Measurements from ENCODE around the gene SORBS2. TPM values are rescaled to one million over a fixed set of nuclear protein-coding genes. Genes with fewer than 3 reads are reported as not detected.

Gene SORBS2
- total and polyA plus RNA-seq, 4 donors = 49.1 to 83.5 (median 66.4) TPM

- H3K36me3 ChIP-seq (ENCODE audit: control insufficient read depth, insufficient read depth, low read length) = peaks cover 13% of the 10 kb centered on the region
- peaks cover 3% of the 10 kb centered on the region for H3K9me3 ChIP-seq (ENCODE audit: control insufficient read depth, insufficient read depth, low read length)
- no CpG with 5 or more reads among the region's 3 CpGs for WGBS (ENCODE audit: insufficient coverage)
- DNase-seq (ENCODE audit: low read depth in 4 of 6, low spot score in 6 of 6) = no peak
- H3K27me3 ChIP-seq (ENCODE audit: control insufficient read depth, insufficient read depth, low read length) = no peaks in the 10 kb centered on the region
- H3K27ac ChIP-seq (ENCODE audit: low read depth, low read length) = no peak overlapping the region
- peaks cover 8% of the 10 kb centered on the region for H3K4me1 ChIP-seq (ENCODE audit: control insufficient read depth, insufficient read depth, low read length)
- no peak overlapping the region for H3K4me3 ChIP-seq (ENCODE audit: low read depth, low read length)
Observed at GRCh38 chr4:185634066-185634652, 177.8 kb downstream of the SORBS2 start.

- Histone ChIP-seq H3K27ac (ENCODE audit: low read depth, low read length) (no peak overlapping the region), H3K4me3 (ENCODE audit: low read depth, low read length) (no peak overlapping the region), H3K9me3 (ENCODE audit: control insufficient read depth, insufficient read depth, low read length) (no peaks in the 10 kb centered on the region), H3K4me1 (ENCODE audit: control insufficient read depth, insufficient read depth, low read length) (no peaks in the 10 kb centered on the region), H3K27me3 (ENCODE audit: control insufficient read depth, insufficient read depth, low read length) (no peaks in the 10 kb centered on the region), H3K36me3 (ENCODE audit: control insufficient read depth, insufficient read depth, low read length) (peaks cover 28% of the 10 kb centered on the region)
- DNase-seq (ENCODE audit: low read depth in 4 of 6, low spot score in 6 of 6) = no peak
- WGBS (ENCODE audit: insufficient coverage) = 98% methylated on average over 5 of the region's 9 CpGs
Observed at GRCh38 chr4:185626798-185627197, 185.2 kb downstream of the SORBS2 start.

DNA sequence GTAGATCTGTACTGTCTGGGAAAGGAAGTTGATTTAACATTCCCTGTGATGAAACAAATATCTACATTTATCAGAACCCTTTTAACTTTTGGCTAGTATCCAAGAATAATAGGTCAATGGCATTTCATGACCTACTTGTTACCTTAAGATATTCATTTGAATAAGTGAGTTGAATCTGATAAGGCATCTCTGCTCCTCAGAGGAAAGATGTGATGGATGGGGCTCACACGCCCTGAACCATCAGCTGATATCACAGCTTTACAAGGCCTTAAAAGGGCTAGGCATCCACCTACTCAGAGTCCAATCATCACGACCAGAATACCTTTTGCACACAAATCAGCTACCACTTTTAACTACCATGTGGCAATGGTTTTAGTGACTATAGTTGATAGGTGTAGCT is 186.5 kb downstream of the SORBS2 start:
- DNase-seq (ENCODE audit: low read depth in 4 of 6, low spot score in 6 of 6) = peak in 1 of 6 donors; percentile 14
- Histone ChIP-seq H3K27ac (ENCODE audit: low read depth, low read length) (no peak overlapping the region), H3K36me3 (ENCODE audit: control insufficient read depth, insufficient read depth, low read length) (peaks cover 26% of the 10 kb centered on the region)

DNA sequence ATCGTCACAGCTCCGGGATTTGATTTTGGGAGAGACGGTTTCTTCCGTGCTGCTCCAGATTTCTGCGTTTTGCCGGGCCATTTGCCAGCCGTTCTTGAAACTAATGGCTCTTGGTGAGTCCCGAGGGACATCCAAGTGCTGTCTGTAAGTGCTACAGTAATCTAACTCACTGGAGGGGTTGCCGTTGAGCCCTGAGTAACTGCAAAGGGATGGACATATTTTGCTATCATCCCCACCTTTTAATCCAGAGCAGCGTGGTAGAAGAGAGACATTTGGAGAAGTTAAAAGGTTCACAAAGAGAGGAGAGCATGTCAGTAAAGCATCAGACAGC is 187.8 kb downstream of the SORBS2 start:
- peaks cover 31% of the 10 kb centered on the region for H3K36me3 ChIP-seq (ENCODE audit: control insufficient read depth, insufficient read depth, low read length)
- H3K4me1 ChIP-seq (ENCODE audit: control insufficient read depth, insufficient read depth, low read length) = no peaks in the 10 kb centered on the region
- no peak overlapping the region for H3K4me3 ChIP-seq (ENCODE audit: low read depth, low read length)
- H3K27me3 ChIP-seq (ENCODE audit: control insufficient read depth, insufficient read depth, low read length) = no peaks in the 10 kb centered on the region
- H3K27ac ChIP-seq (ENCODE audit: low read depth, low read length) = no peak overlapping the region
- no peaks in the 10 kb centered on the region for H3K9me3 ChIP-seq (ENCODE audit: control insufficient read depth, insufficient read depth, low read length)
- DNase-seq (ENCODE audit: low read depth in 4 of 6, low spot score in 6 of 6) = peak in 1 of 6 donors; percentile 56
- WGBS (ENCODE audit: insufficient coverage) = 96% methylated on average over 8 of the region's 10 CpGs

More for the DNA sequence above, 186.5 kb downstream of the SORBS2 start:
- Histone ChIP-seq H3K9me3 (ENCODE audit: control insufficient read depth, insufficient read depth, low read length) (no peaks in the 10 kb centered on the region), H3K27me3 (ENCODE audit: control insufficient read depth, insufficient read depth, low read length) (no peaks in the 10 kb centered on the region), H3K4me3 (ENCODE audit: low read depth, low read length) (no peak overlapping the region), H3K4me1 (ENCODE audit: control insufficient read depth, insufficient read depth, low read length) (no peaks in the 10 kb centered on the region)
- no CpG with 5 or more reads among the region's 2 CpGs for WGBS (ENCODE audit: insufficient coverage)

GRCh38 chr4:185623444-185624258 is 188.3 kb downstream of the SORBS2 start:
- H3K27me3 ChIP-seq (ENCODE audit: control insufficient read depth, insufficient read depth, low read length) = no peaks in the 10 kb centered on the region
- H3K4me1 ChIP-seq (ENCODE audit: control insufficient read depth, insufficient read depth, low read length) = no peaks in the 10 kb centered on the region
- H3K36me3 ChIP-seq (ENCODE audit: control insufficient read depth, insufficient read depth, low read length) = peaks cover 32% of the 10 kb centered on the region
- H3K9me3 ChIP-seq (ENCODE audit: control insufficient read depth, insufficient read depth, low read length) = no peaks in the 10 kb centered on the region
- H3K27ac ChIP-seq (ENCODE audit: low read depth, low read length) = no peak overlapping the region
- DNase-seq (ENCODE audit: low read depth in 4 of 6, low spot score in 6 of 6) = no peak
- WGBS (ENCODE audit: insufficient coverage) = 96% methylated on average over 42 of the region's 46 CpGs
- no peak overlapping the region for H3K4me3 ChIP-seq (ENCODE audit: low read depth, low read length)

GRCh38 chr4:185608185-185608584 is 203.8 kb downstream of the SORBS2 start:
- peaks cover 24% of the 10 kb centered on the region for H3K36me3 ChIP-seq (ENCODE audit: control insufficient read depth, insufficient read depth, low read length)
- no peaks in the 10 kb centered on the region for H3K9me3 ChIP-seq (ENCODE audit: control insufficient read depth, insufficient read depth, low read length)
- WGBS (ENCODE audit: insufficient coverage) = no CpG with 5 or more reads among the region's 4 CpGs
- no peaks in the 10 kb centered on the region for H3K27me3 ChIP-seq (ENCODE audit: control insufficient read depth, insufficient read depth, low read length)
- no peak for DNase-seq (ENCODE audit: low read depth in 4 of 6, low spot score in 6 of 6)
- H3K27ac ChIP-seq (ENCODE audit: low read depth, low read length) = no peak overlapping the region
- no peak overlapping the region for H3K4me3 ChIP-seq (ENCODE audit: low read depth, low read length)
- H3K4me1 ChIP-seq (ENCODE audit: control insufficient read depth, insufficient read depth, low read length) = no peaks in the 10 kb centered on the region

- no CpG with 5 or more reads among the region's 3 CpGs for WGBS (ENCODE audit: insufficient coverage)
- Histone ChIP-seq H3K27me3 (ENCODE audit: control insufficient read depth, insufficient read depth, low read length) (no peaks in the 10 kb centered on the region), H3K4me3 (ENCODE audit: low read depth, low read length) (no peak overlapping the region), H3K9me3 (ENCODE audit: control insufficient read depth, insufficient read depth, low read length) (no peaks in the 10 kb centered on the region), H3K36me3 (ENCODE audit: control insufficient read depth, insufficient read depth, low read length) (peaks cover 16% of the 10 kb centered on the region), H3K27ac (ENCODE audit: low read depth, low read length) (no peak overlapping the region), H3K4me1 (ENCODE audit: control insufficient read depth, insufficient read depth, low read length) (peaks cover 10% of the 10 kb centered on the region)
- no peak for DNase-seq (ENCODE audit: low read depth in 4 of 6, low spot score in 6 of 6)
Observed at GRCh38 chr4:185602397-185602796, 209.6 kb downstream of the SORBS2 start.

- Histone ChIP-seq H3K4me3 (ENCODE audit: low read depth, low read length) (no peak overlapping the region), H3K9me3 (ENCODE audit: control insufficient read depth, insufficient read depth, low read length) (no peaks in the 10 kb centered on the region), H3K27me3 (ENCODE audit: control insufficient read depth, insufficient read depth, low read length) (no peaks in the 10 kb centered on the region), H3K4me1 (ENCODE audit: control insufficient read depth, insufficient read depth, low read length) (peaks cover 10% of the 10 kb centered on the region), H3K27ac (ENCODE audit: low read depth, low read length) (no peak overlapping the region), H3K36me3 (ENCODE audit: control insufficient read depth, insufficient read depth, low read length) (peaks cover 8% of the 10 kb centered on the region)
- no peak for DNase-seq (ENCODE audit: low read depth in 4 of 6, low spot score in 6 of 6)
- 89% methylated on average over 3 of the region's 9 CpGs for WGBS (ENCODE audit: insufficient coverage)
Observed at GRCh38 chr4:185600801-185601434, 211.1 kb downstream of the SORBS2 start.

DNA sequence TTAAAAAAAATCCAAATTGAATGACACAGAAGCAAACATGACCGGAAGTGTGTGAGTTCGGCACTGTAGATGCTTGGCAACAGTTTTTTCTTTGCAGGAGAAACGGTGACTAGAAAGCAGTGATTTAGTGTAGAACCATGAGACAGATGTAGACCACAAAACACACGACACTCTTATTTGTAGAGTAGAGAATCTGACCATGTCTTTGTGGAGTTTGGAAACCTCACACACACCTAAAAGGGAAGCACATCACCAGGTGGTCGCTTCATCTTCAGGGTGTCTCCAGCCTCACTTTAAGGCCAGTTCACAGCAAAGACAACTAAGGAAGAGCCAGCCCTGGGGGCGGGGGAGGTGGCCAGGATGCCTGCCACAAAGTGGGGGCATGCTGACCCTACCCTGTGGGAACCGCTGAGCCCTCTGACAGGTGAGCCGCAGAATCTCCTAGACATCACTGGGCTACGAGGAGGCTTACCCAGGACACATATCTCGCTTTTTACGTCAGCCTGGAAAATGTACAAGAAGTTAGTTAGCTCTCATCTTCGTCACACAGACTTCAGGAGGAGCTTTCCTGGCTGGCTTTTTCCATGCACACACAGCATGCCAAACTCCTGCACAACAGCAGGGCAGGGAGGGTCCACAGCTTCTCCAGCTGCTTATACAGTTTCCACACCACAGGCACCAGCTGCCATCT is 212.3 kb downstream of the SORBS2 start:
- no peaks in the 10 kb centered on the region for H3K27me3 ChIP-seq (ENCODE audit: control insufficient read depth, insufficient read depth, low read length)
- WGBS (ENCODE audit: insufficient coverage) = 70% methylated on average over 10 of the region's 12 CpGs
- H3K36me3 ChIP-seq (ENCODE audit: control insufficient read depth, insufficient read depth, low read length) = peaks cover 4% of the 10 kb centered on the region
- no peaks in the 10 kb centered on the region for H3K9me3 ChIP-seq (ENCODE audit: control insufficient read depth, insufficient read depth, low read length)
- DNase-seq (ENCODE audit: low read depth in 4 of 6, low spot score in 6 of 6) = peak in 1 of 6 donors; percentile 44
- H3K4me3 ChIP-seq (ENCODE audit: low read depth, low read length) = no peak overlapping the region
- peaks cover 10% of the 10 kb centered on the region for H3K4me1 ChIP-seq (ENCODE audit: control insufficient read depth, insufficient read depth, low read length)
- H3K27ac ChIP-seq (ENCODE audit: low read depth, low read length) = peak overlapping the region; percentile 55

Measured in spinal cord (tissue), 10 donors.